ENCODE results near the gene ASTN2.

- no peak for TF ChIP-seq CTCF (conservative IDR thresholded peaks at IDR 0.05; ENCODE audit: low read length)
- TF ChIP-seq EZH2phosphoT487 (IDR thresholded peaks at IDR 0.05; ENCODE audit: borderline replicate concordance, low read depth, low read length) = no peak
Measured at GRCh38 chr9:116406469-116406868, 1008.4 kb downstream of the ASTN2 start.
